Panc1 (cell line): ENCODE results near the gene CLECL1. TPM values are rescaled to one million over a fixed set of nuclear protein-coding genes. Genes with fewer than 3 reads are reported as not detected.

Experiments
- ATAC-seq: fragments of 200-7000 bp; cut with Tn5 transposase; 2 replicates; pipeline ENCODE4 v1.9.1; 2020; ENCODE audit warnings: mild to moderate bottlenecking, moderate library complexity
- BruUV-seq: library from RNA; stranded (reverse); fragments of 400-500 nt; replicated peaks from 2 replicates; lab custom pipeline; 2021; lab: Mats Ljungman, UMichigan
- CTCF ChIA-PET: fragments of 300-600 bp; sonication (Branson Sonifier 250); formaldehyde crosslinking; loops from one replicate; lab custom pipeline; 2022; ENCODE audit warnings: antibody characterized with exemption; lab: Charles Lee
- POLR2A ChIA-PET: fragments of 300-600 bp; sonication (Branson Sonifier 250); formaldehyde crosslinking; loops from one replicate; lab custom pipeline; 2022; ENCODE audit warnings: antibody characterized with exemption; lab: Charles Lee
- DNase-seq: peaks from one replicate; pipeline ENCODE4 v3.0.0-alpha.2; 2010; ENCODE audit warnings: low read depth, low spot score
- H3K27ac ChIP-seq: 2 replicates; pipeline ENCODE4 v1.5.1; 2011; ENCODE audit warnings: mild to moderate bottlenecking, low read length, inconsistent platforms
- H3K27me3 ChIP-seq: fragments of 200-500 bp; sonication (Bioruptor generic); 2 replicates; pipeline ENCODE4 v1.6.0; 2014; ENCODE audit warnings: low read length, inconsistent platforms; ENCODE audit not compliant: control insufficient read depth, insufficient read depth
- H3K36me3 ChIP-seq: fragments of 200-500 bp; sonication (Bioruptor generic); 2 replicates; pipeline ENCODE4 v1.5.1; 2014; ENCODE audit warnings: inconsistent platforms, mild to moderate bottlenecking, low read length, moderate library complexity; ENCODE audit not compliant: control insufficient read depth, insufficient read depth
- H3K4me1 ChIP-seq: 2 replicates; pipeline ENCODE4 v1.5.1; 2011; ENCODE audit warnings: inconsistent platforms, mild to moderate bottlenecking, low read length, moderate library complexity; ENCODE audit not compliant: control insufficient read depth, insufficient read depth
- H3K4me3 ChIP-seq, 2 experiments: 2 replicates each; pipeline ENCODE4 v1.5.1; 2011 to 2012; ENCODE audit warnings: low read depth in 2 of 2, low read length in 2 of 2, mild to moderate bottlenecking in 2 of 2, inconsistent platforms in 1 of 2, moderate library complexity in 1 of 2
- H3K9me3 ChIP-seq: fragments of 200-500 bp; sonication (Bioruptor generic); 2 replicates; pipeline ENCODE4 v1.5.1; 2014; ENCODE audit warnings: low read depth, mild to moderate bottlenecking, inconsistent platforms, low read length, moderate library complexity; ENCODE audit not compliant: control insufficient read depth, insufficient read depth
- POLR2AphosphoS5 ChIP-seq: IDR thresholded peaks from 2 replicates; pipeline ENCODE4 v1.6.1; 2012; ENCODE audit warnings: mild to moderate bottlenecking, low read depth, low read length, moderate library complexity
- SIN3A ChIP-seq: IDR thresholded peaks from 2 replicates; pipeline ENCODE4 v1.6.1; 2012; ENCODE audit warnings: low read depth, mild to moderate bottlenecking, low read length, moderate library complexity, borderline replicate concordance; ENCODE audit not compliant: insufficient read depth
- TCF7L2 ChIP-seq: IDR thresholded peaks from 2 replicates; pipeline ENCODE4 v1.6.1; 2011; ENCODE audit warnings: mild to moderate bottlenecking, low read depth, low read length, inconsistent platforms
- in situ Hi-C: cut with HindIII; loops from 2 replicates; pipeline ENCODE4 v1.10.0; 2016; ENCODE audit warnings: low sequenced_read_pairs, low pct_unique_long_range_greater_than_20kb
- intact Hi-C: fragments of 100-400 bp; cut with micrococcal nuclease; formaldehyde crosslinking; loops from one replicate; pipeline ENCODE4 v1.10.0; 2022; ENCODE audit not compliant: unreplicated experiment
- total RNA-seq: library from RNA; stranded (reverse); gene quantifications from one replicate; pipeline ENCODE4 v1.2.1, GENCODE V29; 2021; ENCODE audit not compliant: unreplicated experiment
- TF ChIP-seq, protein P1 (sequence below): fragments of 450-650 bp; IDR thresholded peaks from 2 replicates; pipeline ENCODE4 v1.5.1; 2017; ENCODE audit warnings: mild to moderate bottlenecking
- TF ChIP-seq, protein P2 (sequence below), 2 experiments: IDR thresholded peaks; 2 replicates each; pipeline ENCODE4 v1.6.1; 2011 to 2012; ENCODE audit warnings: low read depth in 2 of 2, control low read depth in 1 of 2, low read length in 1 of 2, mild to moderate bottlenecking in 1 of 2, moderate library complexity in 1 of 2; ENCODE audit not compliant: insufficient read depth in 1 of 2

Gene CLECL1
- total RNA-seq, 1 experiment from 2014 or later = not detected

DNA sequence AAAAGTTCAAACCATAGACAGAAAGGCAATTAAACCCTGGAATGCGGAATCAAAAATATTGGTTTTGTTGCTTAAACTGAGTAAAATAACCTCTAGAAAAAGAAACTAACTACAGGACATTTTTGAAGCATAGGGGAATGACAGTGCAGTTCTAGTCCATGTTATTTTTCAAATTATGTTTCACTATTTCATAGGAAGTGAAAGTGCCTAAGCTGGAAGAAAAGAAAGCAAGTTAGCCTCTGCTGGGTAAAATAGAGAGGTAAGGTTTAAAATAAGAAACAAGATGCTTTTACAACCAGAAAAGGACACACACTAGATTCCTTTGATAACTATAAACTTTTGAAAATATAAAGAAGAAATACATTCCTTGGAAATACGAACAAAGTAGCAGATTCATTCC lies 1.1 kb downstream of the CLECL1 start:
- no peak for ATAC-seq
- BruUV-seq = no TSS peak
- in situ Hi-C loops = no loop called here
- POLR2A ChIA-PET = no interaction called here
- Histone ChIP-seq H3K27ac (no peak overlapping the region), H3K36me3 (no peaks in the 10 kb centered on the region), H3K9me3 (no peaks in the 10 kb centered on the region), H3K27me3 (no peaks in the 10 kb centered on the region), H3K4me1 (no peaks in the 10 kb centered on the region), H3K4me3 (no peak overlapping the region)
- TF ChIP-seq TCF7L2 (no peak), POLR2AphosphoS5 (no peak), SIN3A (no peak)
- TF ChIP-seq, protein P1, sequence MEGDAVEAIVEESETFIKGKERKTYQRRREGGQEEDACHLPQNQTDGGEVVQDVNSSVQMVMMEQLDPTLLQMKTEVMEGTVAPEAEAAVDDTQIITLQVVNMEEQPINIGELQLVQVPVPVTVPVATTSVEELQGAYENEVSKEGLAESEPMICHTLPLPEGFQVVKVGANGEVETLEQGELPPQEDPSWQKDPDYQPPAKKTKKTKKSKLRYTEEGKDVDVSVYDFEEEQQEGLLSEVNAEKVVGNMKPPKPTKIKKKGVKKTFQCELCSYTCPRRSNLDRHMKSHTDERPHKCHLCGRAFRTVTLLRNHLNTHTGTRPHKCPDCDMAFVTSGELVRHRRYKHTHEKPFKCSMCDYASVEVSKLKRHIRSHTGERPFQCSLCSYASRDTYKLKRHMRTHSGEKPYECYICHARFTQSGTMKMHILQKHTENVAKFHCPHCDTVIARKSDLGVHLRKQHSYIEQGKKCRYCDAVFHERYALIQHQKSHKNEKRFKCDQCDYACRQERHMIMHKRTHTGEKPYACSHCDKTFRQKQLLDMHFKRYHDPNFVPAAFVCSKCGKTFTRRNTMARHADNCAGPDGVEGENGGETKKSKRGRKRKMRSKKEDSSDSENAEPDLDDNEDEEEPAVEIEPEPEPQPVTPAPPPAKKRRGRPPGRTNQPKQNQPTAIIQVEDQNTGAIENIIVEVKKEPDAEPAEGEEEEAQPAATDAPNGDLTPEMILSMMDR = no peak
- TF ChIP-seq, protein P2, sequence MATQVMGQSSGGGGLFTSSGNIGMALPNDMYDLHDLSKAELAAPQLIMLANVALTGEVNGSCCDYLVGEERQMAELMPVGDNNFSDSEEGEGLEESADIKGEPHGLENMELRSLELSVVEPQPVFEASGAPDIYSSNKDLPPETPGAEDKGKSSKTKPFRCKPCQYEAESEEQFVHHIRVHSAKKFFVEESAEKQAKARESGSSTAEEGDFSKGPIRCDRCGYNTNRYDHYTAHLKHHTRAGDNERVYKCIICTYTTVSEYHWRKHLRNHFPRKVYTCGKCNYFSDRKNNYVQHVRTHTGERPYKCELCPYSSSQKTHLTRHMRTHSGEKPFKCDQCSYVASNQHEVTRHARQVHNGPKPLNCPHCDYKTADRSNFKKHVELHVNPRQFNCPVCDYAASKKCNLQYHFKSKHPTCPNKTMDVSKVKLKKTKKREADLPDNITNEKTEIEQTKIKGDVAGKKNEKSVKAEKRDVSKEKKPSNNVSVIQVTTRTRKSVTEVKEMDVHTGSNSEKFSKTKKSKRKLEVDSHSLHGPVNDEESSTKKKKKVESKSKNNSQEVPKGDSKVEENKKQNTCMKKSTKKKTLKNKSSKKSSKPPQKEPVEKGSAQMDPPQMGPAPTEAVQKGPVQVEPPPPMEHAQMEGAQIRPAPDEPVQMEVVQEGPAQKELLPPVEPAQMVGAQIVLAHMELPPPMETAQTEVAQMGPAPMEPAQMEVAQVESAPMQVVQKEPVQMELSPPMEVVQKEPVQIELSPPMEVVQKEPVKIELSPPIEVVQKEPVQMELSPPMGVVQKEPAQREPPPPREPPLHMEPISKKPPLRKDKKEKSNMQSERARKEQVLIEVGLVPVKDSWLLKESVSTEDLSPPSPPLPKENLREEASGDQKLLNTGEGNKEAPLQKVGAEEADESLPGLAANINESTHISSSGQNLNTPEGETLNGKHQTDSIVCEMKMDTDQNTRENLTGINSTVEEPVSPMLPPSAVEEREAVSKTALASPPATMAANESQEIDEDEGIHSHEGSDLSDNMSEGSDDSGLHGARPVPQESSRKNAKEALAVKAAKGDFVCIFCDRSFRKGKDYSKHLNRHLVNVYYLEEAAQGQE (IDR thresholded peaks at IDR 0.05; ENCODE audit: insufficient read depth in 1 of 2, low read depth in 2 of 2, low read length in 1 of 2) = no peak
- CTCF ChIA-PET = no interaction called here
- DNase-seq = no peak
- intact Hi-C loops = no loop called here

DNA sequence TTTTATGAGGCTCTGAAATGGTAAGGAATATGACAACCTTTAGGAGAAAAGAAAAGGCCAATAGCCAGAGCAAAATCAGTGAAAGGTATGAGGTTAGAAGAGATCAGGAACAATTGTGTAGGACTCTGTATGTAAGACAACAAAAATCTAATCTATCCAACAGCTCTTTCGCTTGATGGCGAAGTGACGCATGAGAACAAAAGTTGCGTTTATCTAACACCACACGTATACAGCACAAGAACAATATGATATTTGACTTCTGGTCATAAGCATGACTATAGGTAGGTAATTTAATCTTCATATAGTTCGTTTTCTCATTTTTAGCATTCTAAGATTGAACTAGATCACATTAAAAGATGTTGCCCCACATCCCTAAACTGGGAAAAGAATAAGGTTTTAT lies 1.5 kb downstream of the CLECL1 start:
- TF ChIP-seq SIN3A = no peak
- TF ChIP-seq, protein P2 (IDR thresholded peaks at IDR 0.05; ENCODE audit: insufficient read depth in 1 of 2, low read depth in 2 of 2, low read length in 1 of 2) = no peak
- TF ChIP-seq POLR2AphosphoS5 = no peak
- no peak for TF ChIP-seq TCF7L2
- TF ChIP-seq, protein P1 = no peak
- in situ Hi-C loops = no loop called here

More for the DNA sequence above, 1.5 kb downstream of the CLECL1 start:
- Histone ChIP-seq H3K27me3 (no peaks in the 10 kb centered on the region), H3K4me1 (no peaks in the 10 kb centered on the region), H3K4me3 (no peak overlapping the region), H3K36me3 (no peaks in the 10 kb centered on the region), H3K27ac (no peak overlapping the region), H3K9me3 (no peaks in the 10 kb centered on the region)
- ChIA-PET POLR2A (no interaction called here), CTCF (no interaction called here)
- intact Hi-C loops = no loop called here
- BruUV-seq = no TSS peak
- ATAC-seq (no peak), DNase-seq (no peak)
